HepG2 (cell line): ENCODE data around the gene GMEB2. TPM values are rescaled to one million over a fixed set of nuclear protein-coding genes. Genes with fewer than 3 reads are reported as not detected.

Experiments
- AGO2 ChIP-seq: fragments of 200-400 bp; formaldehyde crosslinking; optimal IDR thresholded peaks from 2 replicates; pipeline ENCODE3; 2017; ENCODE audit warnings: mild to moderate bottlenecking, low read depth, low read length, moderate library complexity
- ASH2L ChIP-seq: fragments of 300-600, 200-600 bp; sonication (generic); IDR thresholded peaks from 2 replicates; pipeline ENCODE4 v1.7.0; 2017; ENCODE audit warnings: low read depth, mild to moderate bottlenecking, moderate library complexity, mixed read lengths, low read length; ENCODE audit not compliant: insufficient read length
- HDAC1 ChIP-seq: sonication (generic); formaldehyde crosslinking; IDR thresholded peaks from 2 replicates; pipeline ENCODE4 v1.5.1; 2020; ENCODE audit warnings: mild to moderate bottlenecking, missing genetic modification reagents
- KAT2B ChIP-seq: fragments of 150-350 bp; IDR thresholded peaks from 2 replicates; pipeline ENCODE4 v1.6.1; 2014; ENCODE audit warnings: low read depth, low read length, borderline replicate concordance
- MAFF ChIP-seq: IDR thresholded peaks from 2 replicates; pipeline ENCODE4 v1.6.1; 2011; ENCODE audit warnings: low read depth, low read length, improper control_type of control experiment
- NFE2L2 ChIP-seq: fragments of 150-350 bp; IDR thresholded peaks from 2 replicates; pipeline ENCODE4 v1.6.1; 2014; ENCODE audit warnings: low read length
- SIX4 ChIP-seq: sonication (generic); formaldehyde crosslinking; IDR thresholded peaks from 2 replicates; pipeline ENCODE4 v1.4.0; 2020; ENCODE audit warnings: missing genetic modification reagents
- TMF1 ChIP-seq: sonication (generic); formaldehyde crosslinking; IDR thresholded peaks from 2 replicates; pipeline ENCODE4 v1.8.1; 2022; ENCODE audit warnings: low read depth, missing genetic modification reagents
- ZBTB33 ChIP-seq: sonication (generic); formaldehyde crosslinking; IDR thresholded peaks from 2 replicates; pipeline ENCODE4 v1.4.0; 2020; ENCODE audit warnings: missing genetic modification reagents
- ZNF225 ChIP-seq: sonication (generic); formaldehyde crosslinking; IDR thresholded peaks from 2 replicates; pipeline ENCODE4 v1.4.0; 2020; ENCODE audit warnings: mild to moderate bottlenecking, missing genetic modification reagents
- ZNF431 ChIP-seq: sonication (generic); formaldehyde crosslinking; IDR thresholded peaks from 2 replicates; pipeline ENCODE4 v1.9.0; 2022; ENCODE audit warnings: missing genetic modification reagents, low read depth, mild to moderate bottlenecking, borderline replicate concordance
- ZNF770 ChIP-seq: sonication (generic); formaldehyde crosslinking; IDR thresholded peaks from 2 replicates; pipeline ENCODE4 v1.5.0; 2020; ENCODE audit warnings: mild to moderate bottlenecking, missing genetic modification reagents
- ZNF777 ChIP-seq: sonication (generic); formaldehyde crosslinking; IDR thresholded peaks from 2 replicates; pipeline ENCODE4 v1.4.0; 2020; ENCODE audit warnings: missing genetic modification reagents
- polyA plus RNA-seq, 8 experiments: library from polyadenylated mRNA; depleted of rRNA in 3 of 8; stranded (reverse) in 7 of 8; unstranded in 1 of 8; fragments of >200 nt; fragmentation: Illumina TruSeq in 4 of 8; extraction: Trizol in 4 of 8; gene quantifications; 2 replicates each; pipeline versions ENCODE4 v1.2.1 to v1.2.3, GENCODE V29; 2011 to 2016; ENCODE audit warnings: low read depth in 4 of 8, missing spikeins in 1 of 8, mixed read lengths in 1 of 8; ENCODE audit not compliant: insufficient read depth in 1 of 8
- total RNA-seq, 5 experiments: library from RNA; depleted of rRNA; stranded (reverse); fragments of >200 nt; fragmentation: Illumina TruSeq; extraction: Trizol; gene quantifications; 2 replicates each; pipeline ENCODE4 v1.2.3, GENCODE V29; 2016; ENCODE audit warnings: low read depth in 1 of 5
- TF ChIP-seq, protein P1 (sequence below), 2 experiments: IDR thresholded peaks; 2 replicates each; pipeline ENCODE4 v1.6.1; 2011 to 2012; ENCODE audit warnings: low read length in 2 of 2, borderline replicate concordance in 1 of 2, low read depth in 1 of 2, mild to moderate bottlenecking in 1 of 2, moderate library complexity in 1 of 2
- TF ChIP-seq, protein P2 (sequence below): sonication (generic); formaldehyde crosslinking; conservative IDR thresholded peaks from 2 replicates; pipeline ENCODE4 v1.8.0; 2022; ENCODE audit warnings: low read depth, missing genetic modification reagents
- TF ChIP-seq, protein P3 (sequence below): sonication (generic); formaldehyde crosslinking; IDR thresholded peaks from 2 replicates; pipeline ENCODE4 v1.4.0; 2020; ENCODE audit warnings: mild to moderate bottlenecking, missing genetic modification reagents

The GMEB2 gene
- total and polyA plus RNA-seq, 2 of the 13 experiments (the other 11 are each of a cell fraction or from before 2014, with no cell fraction given) = 10.6 to 12.4 TPM

- TF ChIP-seq MAFF (no peak), ZBTB33 (CRISPR knock-in tag) (no peak), ASH2L (no peak), SIX4 (no peak), ZNF225 (0 out of 2 replicates have a peak, but pooled peaks have one; percentile 25), ZNF777 (CRISPR knock-in tag) (peak; percentile 86), ZNF431 (CRISPR knock-in tag) (no peak), TMF1 (no peak), HDAC1 (no peak; the same call in 1 of the 2 replicates), ZNF770 (0 out of 2 replicates have a peak, but pooled peaks have one; percentile 27), AGO2 (no peak), KAT2B (no peak), NFE2L2 (no peak)
- TF ChIP-seq, protein P1, sequence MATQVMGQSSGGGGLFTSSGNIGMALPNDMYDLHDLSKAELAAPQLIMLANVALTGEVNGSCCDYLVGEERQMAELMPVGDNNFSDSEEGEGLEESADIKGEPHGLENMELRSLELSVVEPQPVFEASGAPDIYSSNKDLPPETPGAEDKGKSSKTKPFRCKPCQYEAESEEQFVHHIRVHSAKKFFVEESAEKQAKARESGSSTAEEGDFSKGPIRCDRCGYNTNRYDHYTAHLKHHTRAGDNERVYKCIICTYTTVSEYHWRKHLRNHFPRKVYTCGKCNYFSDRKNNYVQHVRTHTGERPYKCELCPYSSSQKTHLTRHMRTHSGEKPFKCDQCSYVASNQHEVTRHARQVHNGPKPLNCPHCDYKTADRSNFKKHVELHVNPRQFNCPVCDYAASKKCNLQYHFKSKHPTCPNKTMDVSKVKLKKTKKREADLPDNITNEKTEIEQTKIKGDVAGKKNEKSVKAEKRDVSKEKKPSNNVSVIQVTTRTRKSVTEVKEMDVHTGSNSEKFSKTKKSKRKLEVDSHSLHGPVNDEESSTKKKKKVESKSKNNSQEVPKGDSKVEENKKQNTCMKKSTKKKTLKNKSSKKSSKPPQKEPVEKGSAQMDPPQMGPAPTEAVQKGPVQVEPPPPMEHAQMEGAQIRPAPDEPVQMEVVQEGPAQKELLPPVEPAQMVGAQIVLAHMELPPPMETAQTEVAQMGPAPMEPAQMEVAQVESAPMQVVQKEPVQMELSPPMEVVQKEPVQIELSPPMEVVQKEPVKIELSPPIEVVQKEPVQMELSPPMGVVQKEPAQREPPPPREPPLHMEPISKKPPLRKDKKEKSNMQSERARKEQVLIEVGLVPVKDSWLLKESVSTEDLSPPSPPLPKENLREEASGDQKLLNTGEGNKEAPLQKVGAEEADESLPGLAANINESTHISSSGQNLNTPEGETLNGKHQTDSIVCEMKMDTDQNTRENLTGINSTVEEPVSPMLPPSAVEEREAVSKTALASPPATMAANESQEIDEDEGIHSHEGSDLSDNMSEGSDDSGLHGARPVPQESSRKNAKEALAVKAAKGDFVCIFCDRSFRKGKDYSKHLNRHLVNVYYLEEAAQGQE (IDR thresholded peaks at IDR 0.05; ENCODE audit: borderline replicate concordance in 1 of 2, low read depth in 1 of 2, low read length in 2 of 2) = no peak; a peak in 1 of 4 replicates
- TF ChIP-seq, protein P2, sequence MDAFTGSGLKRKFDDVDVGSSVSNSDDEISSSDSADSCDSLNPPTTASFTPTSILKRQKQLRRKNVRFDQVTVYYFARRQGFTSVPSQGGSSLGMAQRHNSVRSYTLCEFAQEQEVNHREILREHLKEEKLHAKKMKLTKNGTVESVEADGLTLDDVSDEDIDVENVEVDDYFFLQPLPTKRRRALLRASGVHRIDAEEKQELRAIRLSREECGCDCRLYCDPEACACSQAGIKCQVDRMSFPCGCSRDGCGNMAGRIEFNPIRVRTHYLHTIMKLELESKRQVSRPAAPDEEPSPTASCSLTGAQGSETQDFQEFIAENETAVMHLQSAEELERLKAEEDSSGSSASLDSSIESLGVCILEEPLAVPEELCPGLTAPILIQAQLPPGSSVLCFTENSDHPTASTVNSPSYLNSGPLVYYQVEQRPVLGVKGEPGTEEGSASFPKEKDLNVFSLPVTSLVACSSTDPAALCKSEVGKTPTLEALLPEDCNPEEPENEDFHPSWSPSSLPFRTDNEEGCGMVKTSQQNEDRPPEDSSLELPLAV (CRISPR knock-in tag) = no peak
- TF ChIP-seq, protein P3, sequence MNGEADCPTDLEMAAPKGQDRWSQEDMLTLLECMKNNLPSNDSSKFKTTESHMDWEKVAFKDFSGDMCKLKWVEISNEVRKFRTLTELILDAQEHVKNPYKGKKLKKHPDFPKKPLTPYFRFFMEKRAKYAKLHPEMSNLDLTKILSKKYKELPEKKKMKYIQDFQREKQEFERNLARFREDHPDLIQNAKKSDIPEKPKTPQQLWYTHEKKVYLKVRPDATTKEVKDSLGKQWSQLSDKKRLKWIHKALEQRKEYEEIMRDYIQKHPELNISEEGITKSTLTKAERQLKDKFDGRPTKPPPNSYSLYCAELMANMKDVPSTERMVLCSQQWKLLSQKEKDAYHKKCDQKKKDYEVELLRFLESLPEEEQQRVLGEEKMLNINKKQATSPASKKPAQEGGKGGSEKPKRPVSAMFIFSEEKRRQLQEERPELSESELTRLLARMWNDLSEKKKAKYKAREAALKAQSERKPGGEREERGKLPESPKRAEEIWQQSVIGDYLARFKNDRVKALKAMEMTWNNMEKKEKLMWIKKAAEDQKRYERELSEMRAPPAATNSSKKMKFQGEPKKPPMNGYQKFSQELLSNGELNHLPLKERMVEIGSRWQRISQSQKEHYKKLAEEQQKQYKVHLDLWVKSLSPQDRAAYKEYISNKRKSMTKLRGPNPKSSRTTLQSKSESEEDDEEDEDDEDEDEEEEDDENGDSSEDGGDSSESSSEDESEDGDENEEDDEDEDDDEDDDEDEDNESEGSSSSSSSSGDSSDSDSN (CRISPR knock-in tag) = peak; percentile 27; the same call in 1 of the 2 replicates
Observed at GRCh38 chr20:63652192-63652980, 25.5 kb upstream of the GMEB2 start (continued).
